ENCODE measurements around the gene ANKRD13A.
"Not testable (repeated sequence)": the region's sequence is repeated elsewhere in the genome, so short reads cannot be mapped to it uniquely, and the experiment has no call there.

- TF ChIP-seq CTCF (IDR thresholded peaks at IDR 0.05; ENCODE audit: insufficient read depth, low read depth, low read length); EZH2 (IDR thresholded peaks at IDR 0.05; ENCODE audit: insufficient read depth, low read length): not testable (repeated sequence)
Measured at GRCh38 chr12:110068115-110068514, 68.9 kb downstream of the ANKRD13A start.

All from astrocyte (in vitro differentiated cells and primary cell).